Epidermal melanocyte (primary cell): Measurements from ENCODE around the gene TAMM41.
"Not testable (repeated sequence)": the region's sequence is repeated elsewhere in the genome, so short reads cannot be mapped to it uniquely, and the experiment has no call there.

Experiments used
- DNase-seq: peaks from one replicate; pipeline ENCODE4 v3.0.0; 2011; ENCODE audit warnings: low spot score; ENCODE audit not compliant: insufficient read length

Gene TAMM41

DNA sequence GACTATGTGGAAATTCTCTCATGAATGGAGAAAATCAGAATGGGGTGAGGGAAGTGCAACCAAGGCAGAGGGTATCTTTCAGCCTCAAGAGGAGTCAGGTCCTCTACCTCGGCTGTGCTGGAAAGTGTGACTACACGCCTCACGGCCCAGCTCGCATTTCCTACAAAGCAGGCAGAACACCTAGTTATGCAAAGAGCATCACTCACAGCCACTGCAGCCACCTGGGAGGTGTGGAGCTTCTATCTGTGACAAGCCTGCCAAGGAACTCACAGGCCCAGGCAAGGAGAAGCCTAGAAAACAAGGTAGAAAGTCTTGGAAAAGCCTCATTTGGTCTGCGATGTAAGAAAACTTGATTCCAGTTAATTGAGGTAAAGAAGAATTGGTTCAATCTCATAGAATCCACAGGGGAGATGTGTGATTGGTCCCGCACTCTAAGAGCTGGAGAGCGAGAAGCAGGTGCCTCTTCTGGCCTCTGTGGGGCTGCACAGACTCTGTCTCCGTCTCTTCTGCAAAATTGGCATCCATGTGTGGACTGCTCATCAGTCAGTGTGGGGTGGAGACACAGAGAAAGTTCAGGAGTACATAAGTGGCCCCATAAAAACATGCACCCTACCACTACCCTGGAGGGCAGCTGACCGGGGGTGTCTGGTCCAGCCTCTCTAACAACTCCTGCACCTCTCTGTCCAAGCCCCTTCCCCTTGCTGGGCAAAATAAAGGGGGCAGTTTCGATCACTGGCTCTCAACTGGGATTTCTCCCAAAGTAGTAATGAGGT lies 76.8 kb downstream of the TAMM41 start:
- DNase-seq = no peak

GRCh38 chr3:11768604-11769003 lies 78.1 kb downstream of the TAMM41 start:
- DNase-seq = no peak

GRCh38 chr3:11764931-11765363 lies 81.7 kb downstream of the TAMM41 start:
- no peak for DNase-seq

DNA sequence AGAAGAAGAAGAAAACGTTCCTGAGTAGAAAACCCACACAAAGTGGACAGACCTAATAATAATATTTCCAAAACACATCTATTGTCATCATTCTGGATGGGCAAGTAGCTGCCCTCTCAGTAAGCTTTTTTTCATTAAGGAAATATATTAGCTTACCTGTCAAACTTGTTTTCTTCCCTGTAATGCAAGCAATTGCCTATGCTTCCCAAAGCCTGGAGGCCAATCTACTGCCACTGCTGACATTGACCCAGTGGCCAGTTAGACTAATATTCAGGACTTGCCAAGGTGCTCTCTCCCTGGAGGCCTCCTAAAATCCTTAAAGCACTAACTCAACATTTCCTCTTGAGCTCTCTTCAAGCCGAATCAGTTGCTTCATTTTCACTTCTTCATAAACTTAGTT lies 86.7 kb downstream of the TAMM41 start:
- no peak for DNase-seq

DNA sequence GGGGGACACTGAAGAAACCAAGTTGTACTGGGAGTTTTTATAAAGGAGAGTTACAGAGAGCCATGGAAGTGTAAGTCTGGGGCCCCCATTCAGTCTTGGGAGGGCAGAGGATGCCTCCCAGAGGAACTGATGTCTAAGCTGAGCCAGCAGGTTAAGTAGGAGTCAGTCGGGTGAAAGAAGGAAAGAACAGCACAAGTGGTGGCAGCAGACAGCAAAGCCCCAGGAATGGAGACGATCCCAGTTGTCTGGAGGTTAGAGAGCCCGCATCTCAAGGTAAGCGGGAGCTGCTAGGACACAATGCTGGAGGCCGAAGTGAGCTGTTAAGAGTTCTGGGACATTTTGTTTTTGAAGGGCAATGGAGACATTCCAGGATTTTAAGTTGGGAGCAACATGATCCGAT lies 88.8 kb downstream of the TAMM41 start:
- DNase-seq = no peak

DNA sequence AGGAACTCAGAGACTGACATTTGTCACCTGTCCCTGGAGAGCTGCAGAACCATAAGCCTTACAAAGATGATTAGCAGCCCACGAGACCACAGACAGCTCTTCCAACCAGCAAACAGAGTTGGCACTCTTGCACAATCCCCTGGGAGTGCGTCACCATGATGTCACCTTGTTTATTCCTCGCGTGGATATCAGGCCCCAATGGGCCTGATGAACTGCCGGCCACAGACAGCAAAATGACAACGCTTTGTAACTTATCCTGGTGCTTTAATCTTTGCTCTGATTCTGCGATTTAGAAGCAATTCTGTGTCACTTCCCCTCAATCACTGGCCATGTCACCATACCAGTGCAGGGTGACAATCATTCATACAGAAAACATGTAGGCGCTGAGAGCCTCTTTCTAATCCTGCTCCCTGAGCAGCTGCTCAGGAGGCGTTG lies 89.2 kb downstream of the TAMM41 start:
- DNase-seq = no peak

DNA sequence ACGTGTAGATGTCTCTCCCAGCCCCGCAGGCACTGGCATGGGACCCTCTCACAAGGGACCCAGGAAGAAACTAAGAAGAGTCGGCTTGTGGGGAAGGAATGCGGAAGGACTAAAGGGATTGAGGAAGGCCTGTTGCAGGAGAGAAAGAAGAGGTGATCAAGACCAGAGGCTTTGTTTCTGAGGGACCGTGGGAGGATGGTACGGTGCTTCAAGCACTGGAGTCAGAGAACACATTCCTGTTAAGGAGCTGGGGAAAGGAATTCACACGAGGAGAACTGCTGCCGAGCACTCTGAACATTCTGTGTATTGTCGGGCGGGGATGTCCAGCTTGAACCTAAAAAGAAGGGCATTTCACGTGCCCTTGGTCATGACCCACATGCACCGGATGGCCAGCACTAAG lies 91.4 kb downstream of the TAMM41 start:
- DNase-seq = no peak

DNA sequence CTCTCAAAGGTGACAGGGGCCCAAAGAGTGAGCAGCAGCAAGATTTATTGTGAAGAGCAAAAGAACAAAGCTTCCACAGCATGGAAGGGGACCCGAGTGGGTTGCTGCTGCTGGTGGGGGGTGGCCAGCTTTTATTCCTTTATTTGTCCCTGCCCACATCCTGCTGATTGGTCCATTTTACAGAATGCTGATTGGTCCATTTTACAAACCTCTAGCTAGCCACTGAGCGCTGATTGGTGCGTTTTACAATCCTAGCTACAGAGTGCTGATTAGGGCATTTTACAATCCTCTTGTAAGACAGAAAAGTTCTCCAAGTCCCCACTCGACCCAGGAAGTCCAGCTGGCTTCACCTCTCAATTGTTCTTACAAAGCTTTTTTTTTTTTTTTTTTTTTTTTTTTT lies 94.4 kb downstream of the TAMM41 start:
- DNase-seq = not testable (repeated sequence)

GRCh38 chr3:11748306-11748705 lies 98.4 kb downstream of the TAMM41 start:
- not testable (repeated sequence) for DNase-seq
